ENCODE data around the gene CLDN14.

- TF ChIP-seq, protein P1, sequence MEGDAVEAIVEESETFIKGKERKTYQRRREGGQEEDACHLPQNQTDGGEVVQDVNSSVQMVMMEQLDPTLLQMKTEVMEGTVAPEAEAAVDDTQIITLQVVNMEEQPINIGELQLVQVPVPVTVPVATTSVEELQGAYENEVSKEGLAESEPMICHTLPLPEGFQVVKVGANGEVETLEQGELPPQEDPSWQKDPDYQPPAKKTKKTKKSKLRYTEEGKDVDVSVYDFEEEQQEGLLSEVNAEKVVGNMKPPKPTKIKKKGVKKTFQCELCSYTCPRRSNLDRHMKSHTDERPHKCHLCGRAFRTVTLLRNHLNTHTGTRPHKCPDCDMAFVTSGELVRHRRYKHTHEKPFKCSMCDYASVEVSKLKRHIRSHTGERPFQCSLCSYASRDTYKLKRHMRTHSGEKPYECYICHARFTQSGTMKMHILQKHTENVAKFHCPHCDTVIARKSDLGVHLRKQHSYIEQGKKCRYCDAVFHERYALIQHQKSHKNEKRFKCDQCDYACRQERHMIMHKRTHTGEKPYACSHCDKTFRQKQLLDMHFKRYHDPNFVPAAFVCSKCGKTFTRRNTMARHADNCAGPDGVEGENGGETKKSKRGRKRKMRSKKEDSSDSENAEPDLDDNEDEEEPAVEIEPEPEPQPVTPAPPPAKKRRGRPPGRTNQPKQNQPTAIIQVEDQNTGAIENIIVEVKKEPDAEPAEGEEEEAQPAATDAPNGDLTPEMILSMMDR (conservative IDR thresholded peaks at IDR 0.05; ENCODE audit: low read depth, low read length), result no peak
- no peak for TF ChIP-seq EZH2phosphoT487 (IDR thresholded peaks at IDR 0.05; ENCODE audit: borderline replicate concordance, low read length)
These were observed 30.2 kb upstream of the CLDN14 start for GRCh38 chr21:36509973-36510664.
